ENCODE measurements around the gene KLHDC7B.

KLHDC7B gene

GRCh38 chr22:50569896-50570535 is 24.3 kb downstream of the KLHDC7B start:
- TF ChIP-seq CTCF (IDR thresholded peaks at IDR 0.05; ENCODE audit: insufficient read depth, low read depth, low read length, missing control alignments), result no peak
- H3K4me3 ChIP-seq (ENCODE audit: low read length), result no peak overlapping the region
- no peak for DNase-seq (ENCODE audit: low read depth)

- no peak overlapping the region for H3K4me3 ChIP-seq (ENCODE audit: low read length)
- no peak for TF ChIP-seq CTCF (IDR thresholded peaks at IDR 0.05; ENCODE audit: insufficient read depth, low read depth, low read length, missing control alignments)
- no peak for DNase-seq (ENCODE audit: low read depth)
Observed at GRCh38 chr22:50570861-50571260, 25.2 kb downstream of the KLHDC7B start.

- DNase-seq (ENCODE audit: low read depth), result no peak
- no peak for TF ChIP-seq CTCF (IDR thresholded peaks at IDR 0.05; ENCODE audit: insufficient read depth, low read depth, low read length, missing control alignments)
- H3K4me3 ChIP-seq (ENCODE audit: low read length), result no peak overlapping the region
Observed at GRCh38 chr22:50571264-50572175, 25.8 kb downstream of the KLHDC7B start.

- no peak overlapping the region for H3K4me3 ChIP-seq (ENCODE audit: low read length)
- DNase-seq (ENCODE audit: low read depth), result no peak
- no peak for TF ChIP-seq CTCF (IDR thresholded peaks at IDR 0.05; ENCODE audit: insufficient read depth, low read depth, low read length, missing control alignments)
Observed at GRCh38 chr22:50572965-50573364, 27.3 kb downstream of the KLHDC7B start.

GRCh38 chr22:50573491-50574382 is 28.0 kb downstream of the KLHDC7B start:
- DNase-seq (ENCODE audit: low read depth), result no peak
- TF ChIP-seq CTCF (IDR thresholded peaks at IDR 0.05; ENCODE audit: insufficient read depth, low read depth, low read length, missing control alignments), result no peak
- H3K4me3 ChIP-seq (ENCODE audit: low read length), result no peak overlapping the region

GRCh38 chr22:50574383-50574755 is 28.7 kb downstream of the KLHDC7B start:
- TF ChIP-seq CTCF (IDR thresholded peaks at IDR 0.05; ENCODE audit: insufficient read depth, low read depth, low read length, missing control alignments), result no peak
- no peak overlapping the region for H3K4me3 ChIP-seq (ENCODE audit: low read length)
- no peak for DNase-seq (ENCODE audit: low read depth)

Data from epithelial cell of esophagus (primary cell).